WERI-Rb-1 (cell line): ENCODE measurements around the gene KRTCAP2.

ENCODE experiments used
- DNase-seq: peaks from one replicate; pipeline ENCODE4 v3.0.0-alpha.2; 2020
- H3K27ac ChIP-seq: fragments of 250-450 bp; sonication (Bioruptor Pico); 2 replicates; pipeline ENCODE4 v1.5.1; 2020; ENCODE audit warnings: mild to moderate bottlenecking, moderate library complexity
- H3K27me3 ChIP-seq: fragments of 250-450 bp; sonication (Bioruptor Pico); 2 replicates; pipeline ENCODE4 v1.5.1; 2021; ENCODE audit warnings: mild to moderate bottlenecking, low read depth, moderate library complexity; ENCODE audit not compliant: insufficient read depth, severe bottlenecking
- H3K36me3 ChIP-seq: fragments of 250-450 bp; sonication (Bioruptor Pico); 2 replicates; pipeline ENCODE4 v1.5.1; 2020; ENCODE audit warnings: mild to moderate bottlenecking, moderate library complexity
- H3K4me3 ChIP-seq: 2 replicates; pipeline ENCODE4 v1.5.1; 2011; ENCODE audit warnings: low read depth, mild to moderate bottlenecking, control low read depth, low read length
- H3K9me3 ChIP-seq: fragments of 250-450 bp; sonication (Bioruptor Pico); 2 replicates; pipeline ENCODE4 v1.5.1; 2021; ENCODE audit warnings: mild to moderate bottlenecking, moderate library complexity; ENCODE audit not compliant: severe bottlenecking
- TF ChIP-seq, protein P1 (sequence below): IDR thresholded peaks from 2 replicates; pipeline ENCODE4 v1.5.1; 2011; ENCODE audit warnings: low read depth, mild to moderate bottlenecking, control low read depth, inconsistent platforms, low read length

Gene KRTCAP2

DNA sequence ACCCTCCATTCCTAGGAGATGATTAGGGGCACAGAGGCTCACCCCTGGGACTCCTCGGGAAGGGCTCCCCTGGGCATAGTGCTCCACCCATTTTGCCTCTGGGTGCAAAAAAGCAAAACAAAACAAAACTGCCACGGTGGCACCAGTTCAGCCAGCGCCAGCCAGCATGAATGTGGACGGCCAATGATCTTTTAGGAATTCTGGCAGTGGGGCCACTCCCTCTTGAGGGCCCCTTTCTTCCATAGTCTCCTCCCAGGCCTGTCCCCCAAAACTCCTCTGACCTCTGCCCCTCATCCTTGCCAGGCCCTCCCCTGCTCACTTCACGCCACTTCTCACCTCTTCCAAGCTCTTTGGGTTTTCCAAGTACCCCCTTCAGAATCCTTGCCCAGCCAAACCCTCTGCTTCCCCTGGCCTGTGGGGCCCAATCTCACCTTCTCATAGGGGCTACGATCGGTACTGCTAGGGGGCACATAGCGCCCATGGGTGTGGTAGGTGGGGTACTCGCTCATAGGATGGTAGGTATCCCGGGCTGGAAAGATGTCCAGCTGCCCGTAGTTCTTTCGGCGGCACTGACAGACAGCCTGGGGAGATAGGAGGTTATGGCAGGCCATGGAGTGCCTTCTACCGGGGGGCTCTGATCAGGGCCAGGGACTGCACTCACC, 13.8 kb upstream of the KRTCAP2 start:
- Histone ChIP-seq H3K27ac (no peak overlapping the region), H3K4me3 (no peak overlapping the region), H3K9me3 (no peaks in the 10 kb centered on the region), H3K27me3 (no peaks in the 10 kb centered on the region), H3K36me3 (no peaks in the 10 kb centered on the region)
- TF ChIP-seq, protein P1, sequence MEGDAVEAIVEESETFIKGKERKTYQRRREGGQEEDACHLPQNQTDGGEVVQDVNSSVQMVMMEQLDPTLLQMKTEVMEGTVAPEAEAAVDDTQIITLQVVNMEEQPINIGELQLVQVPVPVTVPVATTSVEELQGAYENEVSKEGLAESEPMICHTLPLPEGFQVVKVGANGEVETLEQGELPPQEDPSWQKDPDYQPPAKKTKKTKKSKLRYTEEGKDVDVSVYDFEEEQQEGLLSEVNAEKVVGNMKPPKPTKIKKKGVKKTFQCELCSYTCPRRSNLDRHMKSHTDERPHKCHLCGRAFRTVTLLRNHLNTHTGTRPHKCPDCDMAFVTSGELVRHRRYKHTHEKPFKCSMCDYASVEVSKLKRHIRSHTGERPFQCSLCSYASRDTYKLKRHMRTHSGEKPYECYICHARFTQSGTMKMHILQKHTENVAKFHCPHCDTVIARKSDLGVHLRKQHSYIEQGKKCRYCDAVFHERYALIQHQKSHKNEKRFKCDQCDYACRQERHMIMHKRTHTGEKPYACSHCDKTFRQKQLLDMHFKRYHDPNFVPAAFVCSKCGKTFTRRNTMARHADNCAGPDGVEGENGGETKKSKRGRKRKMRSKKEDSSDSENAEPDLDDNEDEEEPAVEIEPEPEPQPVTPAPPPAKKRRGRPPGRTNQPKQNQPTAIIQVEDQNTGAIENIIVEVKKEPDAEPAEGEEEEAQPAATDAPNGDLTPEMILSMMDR = no peak
- no peak for DNase-seq

DNA sequence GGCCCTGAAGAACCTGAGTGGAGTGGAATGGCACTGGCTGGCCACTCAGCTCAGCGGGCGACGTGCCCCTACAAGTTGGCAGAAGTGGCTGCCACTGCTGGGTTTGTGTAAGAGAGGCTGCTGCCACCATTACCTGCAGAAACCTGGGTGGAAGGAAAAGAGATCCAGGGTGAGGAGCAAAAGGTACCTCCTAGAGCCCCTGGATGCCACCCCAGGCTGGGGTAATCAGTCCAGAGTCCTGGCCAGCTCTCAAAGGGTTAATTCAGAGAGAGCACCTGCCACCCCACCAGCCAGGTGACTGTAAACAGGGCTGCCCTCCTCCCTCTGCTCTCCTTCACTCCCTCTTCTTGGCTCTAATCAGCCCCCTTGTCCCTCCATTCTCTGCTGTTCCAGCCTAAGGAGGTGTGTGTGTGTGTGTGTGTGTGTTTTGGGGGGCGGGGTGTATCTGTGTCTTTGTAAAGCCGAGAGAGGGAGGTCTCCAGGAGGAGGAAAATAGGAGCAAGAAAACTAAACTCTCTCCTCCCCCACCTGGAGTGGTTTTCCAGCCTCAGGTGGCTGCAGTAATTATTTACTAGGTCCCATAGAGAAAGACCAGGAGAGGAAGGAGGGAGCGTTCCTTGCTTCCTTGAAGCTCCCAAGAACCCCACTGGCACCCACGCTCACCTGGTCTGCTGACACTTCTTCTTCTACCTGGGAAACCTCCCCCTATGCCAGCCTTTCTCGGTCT, 13.1 kb upstream of the KRTCAP2 start:
- H3K9me3 ChIP-seq = no peaks in the 10 kb centered on the region
- no peak overlapping the region for H3K4me3 ChIP-seq
- peaks cover 3% of the 10 kb centered on the region; the same call in 1 of the 2 replicates for H3K36me3 ChIP-seq
- TF ChIP-seq, protein P1 = no peak
- no peak overlapping the region for H3K27ac ChIP-seq
- DNase-seq = no peak
- no peaks in the 10 kb centered on the region for H3K27me3 ChIP-seq

DNA sequence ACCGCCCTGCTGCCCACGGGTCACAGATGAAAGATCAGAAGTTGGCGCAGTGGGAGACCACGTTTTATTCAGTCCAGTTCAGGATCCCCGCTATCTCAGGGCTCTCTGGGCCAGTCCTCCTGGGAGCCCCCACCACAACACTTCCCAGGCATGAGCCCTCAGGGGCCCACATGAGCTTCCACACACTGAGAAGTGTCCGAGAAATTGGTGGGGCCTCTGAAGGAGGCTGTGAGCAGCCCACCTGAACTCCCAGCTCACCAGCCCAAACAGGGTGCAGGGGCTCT, 12.6 kb upstream of the KRTCAP2 start:
- Histone ChIP-seq H3K4me3 (no peak overlapping the region), H3K27me3 (no peaks in the 10 kb centered on the region), H3K27ac (no peak overlapping the region), H3K9me3 (no peaks in the 10 kb centered on the region), H3K36me3 (peaks cover 5% of the 10 kb centered on the region)
- TF ChIP-seq, protein P1 = no peak
- DNase-seq = no peak

DNA sequence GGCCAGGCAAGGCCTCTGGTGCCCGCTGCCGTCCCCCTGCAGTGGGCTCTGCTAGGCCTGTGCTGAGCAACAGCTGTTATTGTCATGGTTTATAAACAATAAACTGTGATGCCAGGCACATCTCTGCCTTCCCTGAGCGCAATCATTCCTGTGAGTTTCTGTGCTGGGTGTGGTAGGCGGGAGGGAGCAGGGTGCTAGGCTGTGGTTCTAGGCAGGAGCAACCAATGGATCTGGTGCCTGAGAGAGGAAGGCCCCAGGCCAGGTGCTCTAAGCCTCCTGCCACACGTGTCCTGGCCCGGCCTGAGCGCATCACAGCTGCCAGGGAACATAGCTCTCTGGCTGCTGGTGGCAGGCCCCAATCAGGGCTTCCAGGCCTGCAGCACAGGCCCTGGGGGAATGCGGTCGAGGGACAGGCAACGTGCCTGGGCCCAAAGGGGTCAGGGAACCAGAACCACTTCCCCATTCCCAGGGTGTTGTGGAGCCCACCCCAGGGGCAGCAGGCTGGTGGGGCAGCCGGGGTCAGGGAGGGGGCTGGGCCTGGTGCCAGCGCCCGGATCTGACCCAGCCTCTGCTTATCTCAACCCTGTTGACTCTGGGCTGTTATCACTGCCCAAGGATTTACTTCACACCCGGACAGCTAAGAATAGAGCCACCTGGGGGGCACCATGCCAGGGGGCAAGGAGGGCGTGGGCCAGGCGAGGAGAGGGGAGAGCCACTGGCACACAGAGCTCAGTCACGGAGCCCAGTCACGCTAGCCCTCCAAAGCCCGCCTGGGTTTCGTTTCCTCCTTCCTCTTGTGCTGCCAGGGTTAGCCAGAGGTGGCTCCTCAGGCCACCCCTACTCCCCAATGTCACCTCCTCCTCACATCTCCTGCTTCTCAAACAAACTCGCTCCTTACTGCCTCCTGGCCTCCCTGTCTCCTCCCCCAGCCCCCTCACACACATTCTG, 12.0 kb upstream of the KRTCAP2 start:
- TF ChIP-seq, protein P1 = no peak
- Histone ChIP-seq H3K9me3 (no peaks in the 10 kb centered on the region), H3K36me3 (peaks cover 11% of the 10 kb centered on the region), H3K27ac (no peak overlapping the region), H3K27me3 (no peaks in the 10 kb centered on the region), H3K4me3 (no peak overlapping the region)
- DNase-seq = no peak

GRCh38 chr1:155184351-155184811, 11.3 kb upstream of the KRTCAP2 start:
- H3K9me3 ChIP-seq = no peaks in the 10 kb centered on the region
- DNase-seq = no peak
- TF ChIP-seq, protein P1 = no peak
- no peak overlapping the region for H3K27ac ChIP-seq
- peaks cover 18% of the 10 kb centered on the region for H3K36me3 ChIP-seq
- H3K4me3 ChIP-seq = no peak overlapping the region
- no peaks in the 10 kb centered on the region for H3K27me3 ChIP-seq
